K562 (cell line): ENCODE measurements around the gene STX11. TPM values are rescaled to one million over a fixed set of nuclear protein-coding genes. Genes with fewer than 3 reads are reported as not detected.

Experiments
- ADNP ChIP-seq: fragments of 200-800 bp; sonication (Bioruptor generic); IDR thresholded peaks from 2 replicates; pipeline ENCODE4 v1.6.1; 2016; ENCODE audit warnings: missing genetic modification characterization, missing compliant biosample characterization
- CC2D1A ChIP-seq: fragments of 450-650 bp; IDR thresholded peaks from 2 replicates; pipeline ENCODE4 v1.6.1; 2017; ENCODE audit warnings: mild to moderate bottlenecking
- ETS2 ChIP-seq: IDR thresholded peaks from 2 replicates; pipeline ENCODE4 v1.6.1; 2016; ENCODE audit warnings: borderline replicate concordance, missing genetic modification characterization, mild to moderate bottlenecking, moderate library complexity, missing compliant biosample characterization; ENCODE audit not compliant: poor library complexity, severe bottlenecking
- FOS ChIP-seq: IDR thresholded peaks from 3 replicates; pipeline ENCODE4 v1.6.1; 2011; ENCODE audit not compliant: insufficient read length; ENCODE audit errors: extremely low read depth
- GABPB1 ChIP-seq: sonication (generic); formaldehyde crosslinking; IDR thresholded peaks from 2 replicates; pipeline ENCODE4 v1.8.0; 2022; ENCODE audit warnings: mild to moderate bottlenecking, missing genetic modification reagents
- GTF2F1 ChIP-seq: IDR thresholded peaks from 2 replicates; pipeline ENCODE4 v1.6.1; 2011; ENCODE audit warnings: low read depth, low read length, improper control_type of control experiment
- HIVEP1 ChIP-seq: fragments of 250-450 bp; sonication (Bioruptor Pico); IDR thresholded peaks from 2 replicates; pipeline ENCODE4 v1.4.0; 2020; ENCODE audit warnings: mild to moderate bottlenecking
- LEF1 ChIP-seq: fragments of 450-650 bp; IDR thresholded peaks from 2 replicates; pipeline ENCODE4 v1.6.1; 2016; ENCODE audit warnings: mild to moderate bottlenecking
- PHTF2 ChIP-seq: fragments of 250-450 bp; sonication (Bioruptor Pico); IDR thresholded peaks from 2 replicates; pipeline ENCODE4 v1.5.0; 2021; ENCODE audit warnings: mild to moderate bottlenecking
- PPARD ChIP-seq: fragments of 250-450 bp; sonication (Bioruptor Pico); IDR thresholded peaks from 2 replicates; pipeline ENCODE4 v1.8.0; 2022; ENCODE audit warnings: inconsistent platforms, mild to moderate bottlenecking, moderate library complexity
- PTBP1 ChIP-seq: fragments of 200-400 bp; formaldehyde crosslinking; IDR thresholded peaks from 2 replicates; pipeline ENCODE4 v1.6.1; 2017; ENCODE audit warnings: low read depth, low read length
- RBM14 ChIP-seq: fragments of 200-400 bp; formaldehyde crosslinking; IDR thresholded peaks from 2 replicates; pipeline ENCODE4 v1.6.1; 2018; ENCODE audit warnings: low read depth, mild to moderate bottlenecking, low read length, moderate library complexity, borderline replicate concordance; ENCODE audit not compliant: insufficient read depth
- RBM25 ChIP-seq: fragments of 200-400 bp; formaldehyde crosslinking; IDR thresholded peaks from 2 replicates; pipeline ENCODE4 v1.6.1; 2018; ENCODE audit warnings: low read length, low read depth, moderate library complexity; ENCODE audit not compliant: severe bottlenecking
- polyA plus RNA-seq, 8 experiments: library from polyadenylated mRNA; depleted of rRNA in 4 of 8; stranded (reverse) in 5 of 8; unstranded in 3 of 8; fragments of >200 nt; fragmentation: Nextera tagmentation in 2 of 8; fragmentation: Illumina TruSeq in 1 of 8; extraction: Ambion mirVana in 2 of 8; extraction: Trizol in 1 of 8; gene quantifications; 2 replicates each; pipeline versions ENCODE4 v1.2.1 to v1.2.3, GENCODE V29; 2011 to 2014; ENCODE audit warnings: inconsistent platforms in 1 of 8, missing spikeins in 1 of 8
- total RNA-seq, 7 experiments: library from RNA; depleted of rRNA in 6 of 7; stranded (reverse); fragments of >200 nt in 6 of 7; fragmentation: Illumina TruSeq in 2 of 7; extraction: Trizol in 2 of 7; gene quantifications; 2 replicates each; pipeline versions ENCODE4 v1.2.1 to v1.2.3, GENCODE V29; 2011 to 2021; ENCODE audit warnings: low replicate concordance in 1 of 7
- TF ChIP-seq, protein P1 (sequence below): fragments of 450-650 bp; IDR thresholded peaks from 2 replicates; pipeline ENCODE4 v1.6.1; 2016
- TF ChIP-seq, protein P2 (sequence below): fragments of 450-650 bp; IDR thresholded peaks from 2 replicates; pipeline ENCODE4 v1.6.1; 2016; ENCODE audit warnings: mild to moderate bottlenecking
- TF ChIP-seq, protein P3 (sequence below): fragments of 250-450 bp; sonication (Bioruptor Pico); IDR thresholded peaks from 2 replicates; pipeline ENCODE4 v1.5.0; 2020; ENCODE audit warnings: mild to moderate bottlenecking
- TF ChIP-seq, protein P4 (sequence below): fragments of 250-450 bp; sonication (Bioruptor Pico); IDR thresholded peaks from 2 replicates; pipeline ENCODE4 v1.8.0; 2022; ENCODE audit warnings: moderate library complexity, mild to moderate bottlenecking, inconsistent platforms

Gene STX11
- total and polyA plus RNA-seq, 9 of the 15 experiments (the other 6 are each of a cell fraction or from before 2014, with no cell fraction given) = 0.06 to 0.73 (median 0.40) TPM

DNA sequence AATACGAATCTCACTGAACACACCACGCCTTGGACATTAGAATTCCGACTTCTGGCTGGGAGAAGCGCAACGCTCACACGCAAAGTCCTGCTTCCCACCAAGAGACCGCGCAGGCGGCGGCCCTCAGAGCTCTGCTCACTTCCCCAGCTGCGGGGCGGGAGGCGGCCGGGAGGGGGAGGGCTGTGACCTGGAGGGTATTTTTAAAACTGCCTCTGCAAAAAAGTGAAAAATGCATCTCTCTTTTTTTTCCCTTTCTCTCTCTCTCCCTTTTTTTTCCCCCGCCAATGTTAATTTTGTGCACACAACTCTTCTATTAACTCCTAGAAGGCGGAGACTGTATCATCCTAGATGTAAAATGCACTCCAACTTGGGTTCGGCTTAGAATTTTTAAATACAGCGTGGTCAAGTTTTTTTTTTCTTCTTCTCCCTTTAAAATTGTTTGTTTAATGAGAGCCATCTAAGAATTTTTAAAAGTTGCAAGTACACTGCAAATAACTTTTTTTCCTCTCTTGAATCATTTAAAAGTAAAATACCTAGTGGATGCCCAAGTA, 66.4 kb downstream of the STX11 start (continued):
- TF ChIP-seq PTBP1 (no peak), ADNP (peak; percentile 17), PHTF2 (CRISPR knock-in tag) (no peak), GABPB1 (CRISPR knock-in tag) (no peak), RBM25 (no peak), RBM14 (no peak), ETS2 (no peak), GTF2F1 (0 out of 2 replicates have a peak, but pooled peaks have one; percentile 7), CC2D1A (0 out of 2 replicates have a peak, but pooled peaks have one; percentile 11), LEF1 (0 out of 2 replicates have a peak, but pooled peaks have one; percentile 22), HIVEP1 (CRISPR knock-in tag) (no peak), PPARD (CRISPR knock-in tag) (no peak), FOS (no peak)
- TF ChIP-seq, protein P1, sequence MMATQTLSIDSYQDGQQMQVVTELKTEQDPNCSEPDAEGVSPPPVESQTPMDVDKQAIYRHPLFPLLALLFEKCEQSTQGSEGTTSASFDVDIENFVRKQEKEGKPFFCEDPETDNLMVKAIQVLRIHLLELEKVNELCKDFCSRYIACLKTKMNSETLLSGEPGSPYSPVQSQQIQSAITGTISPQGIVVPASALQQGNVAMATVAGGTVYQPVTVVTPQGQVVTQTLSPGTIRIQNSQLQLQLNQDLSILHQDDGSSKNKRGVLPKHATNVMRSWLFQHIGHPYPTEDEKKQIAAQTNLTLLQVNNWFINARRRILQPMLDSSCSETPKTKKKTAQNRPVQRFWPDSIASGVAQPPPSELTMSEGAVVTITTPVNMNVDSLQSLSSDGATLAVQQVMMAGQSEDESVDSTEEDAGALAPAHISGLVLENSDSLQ = no peak
- TF ChIP-seq, protein P2, sequence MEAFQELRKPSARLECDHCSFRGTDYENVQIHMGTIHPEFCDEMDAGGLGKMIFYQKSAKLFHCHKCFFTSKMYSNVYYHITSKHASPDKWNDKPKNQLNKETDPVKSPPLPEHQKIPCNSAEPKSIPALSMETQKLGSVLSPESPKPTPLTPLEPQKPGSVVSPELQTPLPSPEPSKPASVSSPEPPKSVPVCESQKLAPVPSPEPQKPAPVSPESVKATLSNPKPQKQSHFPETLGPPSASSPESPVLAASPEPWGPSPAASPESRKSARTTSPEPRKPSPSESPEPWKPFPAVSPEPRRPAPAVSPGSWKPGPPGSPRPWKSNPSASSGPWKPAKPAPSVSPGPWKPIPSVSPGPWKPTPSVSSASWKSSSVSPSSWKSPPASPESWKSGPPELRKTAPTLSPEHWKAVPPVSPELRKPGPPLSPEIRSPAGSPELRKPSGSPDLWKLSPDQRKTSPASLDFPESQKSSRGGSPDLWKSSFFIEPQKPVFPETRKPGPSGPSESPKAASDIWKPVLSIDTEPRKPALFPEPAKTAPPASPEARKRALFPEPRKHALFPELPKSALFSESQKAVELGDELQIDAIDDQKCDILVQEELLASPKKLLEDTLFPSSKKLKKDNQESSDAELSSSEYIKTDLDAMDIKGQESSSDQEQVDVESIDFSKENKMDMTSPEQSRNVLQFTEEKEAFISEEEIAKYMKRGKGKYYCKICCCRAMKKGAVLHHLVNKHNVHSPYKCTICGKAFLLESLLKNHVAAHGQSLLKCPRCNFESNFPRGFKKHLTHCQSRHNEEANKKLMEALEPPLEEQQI = no peak
- TF ChIP-seq, protein P3, sequence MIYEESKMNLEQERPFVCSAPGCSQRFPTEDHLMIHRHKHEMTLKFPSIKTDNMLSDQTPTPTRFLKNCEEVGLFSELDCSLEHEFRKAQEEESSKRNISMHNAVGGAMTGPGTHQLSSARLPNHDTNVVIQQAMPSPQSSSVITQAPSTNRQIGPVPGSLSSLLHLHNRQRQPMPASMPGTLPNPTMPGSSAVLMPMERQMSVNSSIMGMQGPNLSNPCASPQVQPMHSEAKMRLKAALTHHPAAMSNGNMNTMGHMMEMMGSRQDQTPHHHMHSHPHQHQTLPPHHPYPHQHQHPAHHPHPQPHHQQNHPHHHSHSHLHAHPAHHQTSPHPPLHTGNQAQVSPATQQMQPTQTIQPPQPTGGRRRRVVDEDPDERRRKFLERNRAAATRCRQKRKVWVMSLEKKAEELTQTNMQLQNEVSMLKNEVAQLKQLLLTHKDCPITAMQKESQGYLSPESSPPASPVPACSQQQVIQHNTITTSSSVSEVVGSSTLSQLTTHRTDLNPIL = no peak
- TF ChIP-seq, protein P4, sequence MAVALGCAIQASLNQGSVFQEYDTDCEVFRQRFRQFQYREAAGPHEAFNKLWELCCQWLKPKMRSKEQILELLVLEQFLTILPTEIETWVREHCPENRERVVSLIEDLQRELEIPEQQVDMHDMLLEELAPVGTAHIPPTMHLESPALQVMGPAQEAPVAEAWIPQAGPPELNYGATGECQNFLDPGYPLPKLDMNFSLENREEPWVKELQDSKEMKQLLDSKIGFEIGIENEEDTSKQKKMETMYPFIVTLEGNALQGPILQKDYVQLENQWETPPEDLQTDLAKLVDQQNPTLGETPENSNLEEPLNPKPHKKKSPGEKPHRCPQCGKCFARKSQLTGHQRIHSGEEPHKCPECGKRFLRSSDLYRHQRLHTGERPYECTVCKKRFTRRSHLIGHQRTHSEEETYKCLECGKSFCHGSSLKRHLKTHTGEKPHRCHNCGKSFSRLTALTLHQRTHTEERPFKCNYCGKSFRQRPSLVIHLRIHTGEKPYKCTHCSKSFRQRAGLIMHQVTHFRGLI = no peak
- TF ChIP-seq, all 486 proteins: peak for 29
